ENCODE results near the gene UBAC2.

DNA sequence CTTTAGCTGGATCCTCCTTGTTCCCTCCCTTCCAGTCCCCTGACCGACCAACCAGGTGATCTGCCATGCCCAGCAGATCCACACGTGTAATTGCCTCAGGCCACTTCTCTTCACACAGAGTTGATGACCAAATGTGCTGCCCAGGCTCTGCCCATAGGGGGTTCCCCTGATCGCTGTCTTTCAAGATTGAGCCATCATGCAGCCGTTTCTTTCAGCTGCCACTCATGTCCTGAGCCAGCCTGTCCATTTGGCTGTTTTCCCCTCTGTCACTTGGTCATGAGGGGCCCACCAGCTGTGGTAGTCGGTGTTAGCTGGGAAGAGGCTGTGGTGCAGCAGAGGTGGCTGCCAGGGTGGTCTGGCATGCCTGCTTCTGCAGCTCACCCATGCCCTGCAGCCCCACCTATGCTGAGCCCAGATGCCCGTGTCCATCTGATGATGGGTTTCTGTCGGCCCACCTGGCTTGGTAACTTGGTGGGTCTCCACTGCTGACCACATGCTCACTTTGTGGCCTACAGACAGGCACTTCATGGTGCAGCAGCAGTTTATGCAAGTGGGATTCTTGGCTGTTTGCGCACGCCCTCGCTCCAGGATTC is 142.2 kb downstream of the UBAC2 start:
- TF ChIP-seq, protein P1, sequence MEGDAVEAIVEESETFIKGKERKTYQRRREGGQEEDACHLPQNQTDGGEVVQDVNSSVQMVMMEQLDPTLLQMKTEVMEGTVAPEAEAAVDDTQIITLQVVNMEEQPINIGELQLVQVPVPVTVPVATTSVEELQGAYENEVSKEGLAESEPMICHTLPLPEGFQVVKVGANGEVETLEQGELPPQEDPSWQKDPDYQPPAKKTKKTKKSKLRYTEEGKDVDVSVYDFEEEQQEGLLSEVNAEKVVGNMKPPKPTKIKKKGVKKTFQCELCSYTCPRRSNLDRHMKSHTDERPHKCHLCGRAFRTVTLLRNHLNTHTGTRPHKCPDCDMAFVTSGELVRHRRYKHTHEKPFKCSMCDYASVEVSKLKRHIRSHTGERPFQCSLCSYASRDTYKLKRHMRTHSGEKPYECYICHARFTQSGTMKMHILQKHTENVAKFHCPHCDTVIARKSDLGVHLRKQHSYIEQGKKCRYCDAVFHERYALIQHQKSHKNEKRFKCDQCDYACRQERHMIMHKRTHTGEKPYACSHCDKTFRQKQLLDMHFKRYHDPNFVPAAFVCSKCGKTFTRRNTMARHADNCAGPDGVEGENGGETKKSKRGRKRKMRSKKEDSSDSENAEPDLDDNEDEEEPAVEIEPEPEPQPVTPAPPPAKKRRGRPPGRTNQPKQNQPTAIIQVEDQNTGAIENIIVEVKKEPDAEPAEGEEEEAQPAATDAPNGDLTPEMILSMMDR (IDR thresholded peaks at IDR 0.05): no peak
- TF ChIP-seq EZH2 (IDR thresholded peaks at IDR 0.05) (no peak), EZH2phosphoT487 (IDR thresholded peaks at IDR 0.05) (no peak)

All from neural progenitor cell (in vitro differentiated cells).